Measurements from ENCODE around the gene SRXN1. TPM values are rescaled to one million over a fixed set of nuclear protein-coding genes. Genes with fewer than 3 reads are reported as not detected.

The SRXN1 gene
- total and polyA plus RNA-seq, 2 donors (not counting 3 experiments of a cell fraction or from before 2014, with no cell fraction given): 19.3 to 24.9 TPM

GRCh38 chr20:608970-609369 is 44.0 kb downstream of the SRXN1 start:
- Histone ChIP-seq H3K4me1 (ENCODE audit: control insufficient read depth, extremely low read depth, insufficient read depth, low read length) (peaks cover 6% of the 10 kb centered on the region), H4K20me1 (replicated peaks; ENCODE audit: control insufficient read depth, extremely low read depth, insufficient read depth, low read length) (no peaks in the 10 kb centered on the region), H3K4me2 (ENCODE audit: insufficient read depth, low read length) (no peak overlapping the region), H3K9ac (replicated peaks; ENCODE audit: extremely low read depth, insufficient read depth, low read length) (no peak overlapping the region), H2AFZ (ENCODE audit: low read depth, low read length) (no peak overlapping the region), H3K36me3 (ENCODE audit: control insufficient read depth in 2 of 2, extremely low read depth in 1 of 2, insufficient read depth in 2 of 2, low read length in 2 of 2) (no peaks in the 10 kb centered on the region), H3K27me3 (ENCODE audit: control insufficient read depth in 2 of 2, insufficient read depth in 2 of 2, low read length in 2 of 2) (peaks cover 37 to 50% of the 10 kb centered on the region in 2 experiments), H3K4me3 (replicated peaks in 1 of 3; ENCODE audit: insufficient read depth in 1 of 3, low read depth in 1 of 3, low read length in 3 of 3) (no peak overlapping the region), H3K79me2 (ENCODE audit: control insufficient read depth, insufficient read depth, low read length) (no peaks in the 10 kb centered on the region), H3K27ac (ENCODE audit: insufficient read depth, low read depth, low read length) (no peak overlapping the region), H3K9me3 (replicated peaks; ENCODE audit: control insufficient read depth, insufficient read depth, low read length) (no peaks in the 10 kb centered on the region), H3K9me1 (replicated peaks; ENCODE audit: control insufficient read depth, extremely low read depth, insufficient read depth, low read length) (no peaks in the 10 kb centered on the region)
- CTCF ChIA-PET: interaction anchor here (1.1 kb wide), 1 partner anchor 36 kb away, joined by 3 read pairs; no protein-coding TSS in a partner anchor
- POLR2A ChIA-PET: no interaction called here
- FAIRE-seq (no peak), DNase-seq (ENCODE audit: low read depth, low spot score) (no peak)
- no peak for TF ChIP-seq JUN (IDR thresholded peaks at IDR 0.05; ENCODE audit: borderline replicate concordance, insufficient read depth, insufficient read length, low read depth)
- TF ChIP-seq POLR2A (IDR thresholded peaks at IDR 0.05; ENCODE audit: low read depth, low read length): no peak
- TF ChIP-seq EZH2 (IDR thresholded peaks at IDR 0.05; ENCODE audit: borderline replicate concordance, low read depth, low read length, severe bottlenecking): no peak
- no peak for TF ChIP-seq MYC (IDR thresholded peaks at IDR 0.05; ENCODE audit: low read depth, low read length)
- TF ChIP-seq GATA2 (IDR thresholded peaks at IDR 0.05; ENCODE audit: insufficient read depth, insufficient read length, low read depth, low read length): no peak
- intact Hi-C loops (cut with micrococcal nuclease): no loop called here
- no TSS peak for BruUV-seq (replicated peaks)
- dilution Hi-C loops (cut with MboI; ENCODE audit: extremely low pct_ligation_motif_present, low sequenced_read_pairs): no loop called here

- H4K20me1 ChIP-seq (replicated peaks; ENCODE audit: control insufficient read depth, extremely low read depth, insufficient read depth, low read length): no peaks in the 10 kb centered on the region
- POLR2A ChIA-PET: no interaction called here
- BruUV-seq (replicated peaks): no TSS peak
Observed at GRCh38 chr20:607476-607875, 45.5 kb downstream of the SRXN1 start.

More at GRCh38 chr20:607476-607875, 45.5 kb downstream of the SRXN1 start:
- Histone ChIP-seq H2AFZ (ENCODE audit: low read depth, low read length) (no peak overlapping the region), H3K36me3 (ENCODE audit: control insufficient read depth in 2 of 2, extremely low read depth in 1 of 2, insufficient read depth in 2 of 2, low read length in 2 of 2) (no peaks in the 10 kb centered on the region), H3K27me3 (ENCODE audit: control insufficient read depth in 2 of 2, insufficient read depth in 2 of 2, low read length in 2 of 2) (peaks cover 30 to 40% of the 10 kb centered on the region in 2 experiments), H3K9ac (replicated peaks; ENCODE audit: extremely low read depth, insufficient read depth, low read length) (no peak overlapping the region), H3K4me1 (ENCODE audit: control insufficient read depth, extremely low read depth, insufficient read depth, low read length) (peaks cover 6% of the 10 kb centered on the region), H3K4me3 (replicated peaks in 1 of 3; ENCODE audit: insufficient read depth in 1 of 3, low read depth in 1 of 3, low read length in 3 of 3) (no peak overlapping the region), H3K9me1 (replicated peaks; ENCODE audit: control insufficient read depth, extremely low read depth, insufficient read depth, low read length) (no peaks in the 10 kb centered on the region), H3K79me2 (ENCODE audit: control insufficient read depth, insufficient read depth, low read length) (no peaks in the 10 kb centered on the region), H3K4me2 (ENCODE audit: insufficient read depth, low read length) (no peak overlapping the region), H3K27ac (ENCODE audit: insufficient read depth, low read depth, low read length) (no peak overlapping the region), H3K9me3 (replicated peaks; ENCODE audit: control insufficient read depth, insufficient read depth, low read length) (no peaks in the 10 kb centered on the region)
- TF ChIP-seq GATA2 (IDR thresholded peaks at IDR 0.05; ENCODE audit: insufficient read depth, insufficient read length, low read depth, low read length): no peak
- no peak for TF ChIP-seq POLR2A (IDR thresholded peaks at IDR 0.05; ENCODE audit: low read depth, low read length)
- no peak for TF ChIP-seq EZH2 (IDR thresholded peaks at IDR 0.05; ENCODE audit: borderline replicate concordance, low read depth, low read length, severe bottlenecking)
- TF ChIP-seq JUN (IDR thresholded peaks at IDR 0.05; ENCODE audit: borderline replicate concordance, insufficient read depth, insufficient read length, low read depth): no peak
- no peak for TF ChIP-seq FOS (IDR thresholded peaks at IDR 0.05; ENCODE audit: borderline replicate concordance, insufficient read depth, low read length)
- no peak for TF ChIP-seq MYC (IDR thresholded peaks at IDR 0.05; ENCODE audit: low read depth, low read length)
- TF ChIP-seq MAX (IDR thresholded peaks at IDR 0.05; ENCODE audit: insufficient read depth, insufficient read length): no peak
- no peak for TF ChIP-seq POLR2AphosphoS5 (IDR thresholded peaks at IDR 0.05; ENCODE audit: insufficient read depth, low read depth, low read length)
- TF ChIP-seq CTCF (IDR thresholded peaks at IDR 0.05; ENCODE audit: extremely low read depth in 1 of 2, insufficient read depth in 1 of 2, low read depth in 1 of 2, low read length in 2 of 2): no peak
- intact Hi-C loops (cut with micrococcal nuclease) (no loop called here), dilution Hi-C loops (cut with MboI; ENCODE audit: extremely low pct_ligation_motif_present, low sequenced_read_pairs) (no loop called here)
- FAIRE-seq (no peak), DNase-seq (ENCODE audit: low read depth, low spot score) (no peak)
- CTCF ChIA-PET: interaction anchor here (1.0 kb wide), 1 partner anchor 11 kb away, joined by 3 read pairs; no protein-coding TSS in a partner anchor
